GM23338 (cell line): ENCODE results near the gene ANAPC7. TPM values are rescaled to one million over a fixed set of nuclear protein-coding genes. Genes with fewer than 3 reads are reported as not detected.

ENCODE experiments used
- ATAC-seq: fragments of 200-7000 bp; cut with Tn5 transposase; 3 replicates; pipeline ENCODE4 v1.9.1; 2020
- DNase-seq: peaks from one replicate; pipeline ENCODE4 v3.0.0-alpha.2; 2015; ENCODE audit warnings: low spot score
- H2AFZ ChIP-seq: fragments of 200-600 bp; sonication (generic); 2 replicates; pipeline ENCODE4 v1.8.0; 2016; ENCODE audit warnings: antibody characterized with exemption, mild to moderate bottlenecking, moderate library complexity
- H3F3A ChIP-seq: fragments of 200-600 bp; sonication (generic); replicated peaks from 2 replicates; pipeline ENCODE4 v1.8.0; 2017; ENCODE audit warnings: antibody characterized with exemption, mixed run types, low read depth
- H3K27ac ChIP-seq: fragments of 200-600 bp; sonication (generic); 2 replicates; pipeline ENCODE4 v1.6.1; 2016; ENCODE audit warnings: low read depth
- H3K27me3 ChIP-seq: fragments of 200-600 bp; sonication (generic); 2 replicates; pipeline ENCODE4 v1.8.0; 2016; ENCODE audit warnings: mild to moderate bottlenecking, mixed run types, moderate library complexity; ENCODE audit not compliant: insufficient read depth
- H3K36me3 ChIP-seq: fragments of 200-600 bp; sonication (generic); 2 replicates; pipeline ENCODE4 v1.8.0; 2016; ENCODE audit warnings: mild to moderate bottlenecking; ENCODE audit not compliant: insufficient read depth
- H3K4me1 ChIP-seq: fragments of 200-600 bp; sonication (generic); 2 replicates; pipeline ENCODE4 v1.8.0; 2016; ENCODE audit warnings: mild to moderate bottlenecking, moderate library complexity; ENCODE audit not compliant: insufficient read depth
- H3K4me2 ChIP-seq: fragments of 200-600 bp; sonication (generic); 2 replicates; pipeline ENCODE4 v1.7.1; 2017; ENCODE audit warnings: mixed run types
- H3K4me3 ChIP-seq: fragments of 200-600 bp; sonication (generic); 2 replicates; pipeline ENCODE4 v1.6.1; 2016; ENCODE audit warnings: mixed run types
- H3K79me2 ChIP-seq: fragments of 200-600 bp; sonication (generic); replicated peaks from 2 replicates; pipeline ENCODE4 v1.8.0; 2017; ENCODE audit warnings: mild to moderate bottlenecking; ENCODE audit not compliant: insufficient read depth
- H3K9me2 ChIP-seq: fragments of 200-600 bp; sonication (generic); 2 replicates; pipeline ENCODE4 v1.8.0; 2017; ENCODE audit not compliant: insufficient read depth
- H4K20me1 ChIP-seq: fragments of 200-600 bp; sonication (generic); replicated peaks from 2 replicates; pipeline ENCODE4 v1.8.0; 2017; ENCODE audit warnings: mild to moderate bottlenecking; ENCODE audit not compliant: insufficient read depth
- H3K27ac Mint-ChIP-seq: 2 replicates; pipeline ENCODE4 v1.8.0; 2020; ENCODE audit warnings: inconsistent platforms, mild to moderate bottlenecking, moderate library complexity, mixed read lengths
- H3K27me3 Mint-ChIP-seq: 3 replicates; pipeline ENCODE4 v1.8.0; 2022; ENCODE audit warnings: low read depth, mild to moderate bottlenecking, moderate library complexity, mixed read lengths, inconsistent platforms; ENCODE audit not compliant: insufficient read depth, poor library complexity
- H3K36me3 Mint-ChIP-seq: 3 replicates; pipeline ENCODE4 v1.8.0; 2021; ENCODE audit warnings: low read depth, mild to moderate bottlenecking, inconsistent platforms, moderate library complexity, mixed read lengths
- H3K4me1 Mint-ChIP-seq: 3 replicates; pipeline ENCODE4 v1.8.0; 2020; ENCODE audit warnings: mild to moderate bottlenecking, inconsistent platforms, mixed read lengths
- H3K4me3 Mint-ChIP-seq: 3 replicates; pipeline ENCODE4 v1.8.0; 2021; ENCODE audit warnings: moderate library complexity, mild to moderate bottlenecking, inconsistent platforms, mixed read lengths
- H3K9me3 Mint-ChIP-seq: 3 replicates; pipeline ENCODE4 v1.8.0; 2020; ENCODE audit warnings: moderate library complexity, mild to moderate bottlenecking, inconsistent platforms, mixed read lengths
- CREB1 ChIP-seq: fragments of 250-450 bp; sonication (Bioruptor Pico); IDR thresholded peaks from 2 replicates; pipeline ENCODE4 v1.5.0; 2020; ENCODE audit warnings: low read depth, mild to moderate bottlenecking, moderate library complexity
- ETS1 ChIP-seq: IDR thresholded peaks from 2 replicates; pipeline ENCODE4 v1.6.1; 2016; ENCODE audit warnings: antibody characterized with exemption
- EZH2 ChIP-seq: fragments of 200-600 bp; sonication (generic); IDR thresholded peaks from one replicate; pipeline ENCODE4 v1.8.0; 2017; ENCODE audit warnings: antibody characterized with exemption, mild to moderate bottlenecking, low read depth; ENCODE audit not compliant: unreplicated experiment
- EZH2phosphoT487 ChIP-seq: fragments of 200-600 bp; sonication (generic); IDR thresholded peaks from one replicate; pipeline ENCODE4 v1.8.1; 2018; ENCODE audit warnings: antibody characterized with exemption; ENCODE audit not compliant: unreplicated experiment
- JUNB ChIP-seq: IDR thresholded peaks from one replicate; pipeline ENCODE4 v1.6.1; 2016; ENCODE audit warnings: antibody characterized with exemption; ENCODE audit not compliant: unreplicated experiment
- NANOG ChIP-seq: IDR thresholded peaks from 2 replicates; pipeline ENCODE4 v1.6.1; 2016; ENCODE audit warnings: antibody characterized with exemption, borderline replicate concordance
- POLR2AphosphoS5 ChIP-seq: IDR thresholded peaks from 2 replicates; pipeline ENCODE4 v1.6.1; 2016; ENCODE audit warnings: antibody characterized with exemption, low read depth
- REST ChIP-seq: IDR thresholded peaks from one replicate; pipeline ENCODE4 v1.6.1; 2018; ENCODE audit warnings: antibody characterized with exemption; ENCODE audit not compliant: unreplicated experiment
- STAT1 ChIP-seq: IDR thresholded peaks from one replicate; pipeline ENCODE4 v1.6.1; 2016; ENCODE audit warnings: antibody characterized with exemption; ENCODE audit not compliant: unreplicated experiment
- ZNF114 ChIP-seq: fragments of 250-450 bp; sonication (Bioruptor Pico); IDR thresholded peaks from 2 replicates; pipeline ENCODE4 v1.5.0; 2020; ENCODE audit warnings: mild to moderate bottlenecking, moderate library complexity
- ZNF331 ChIP-seq: fragments of 250-450 bp; sonication (Bioruptor Pico); IDR thresholded peaks from 2 replicates; pipeline ENCODE4 v1.5.0; 2020; ENCODE audit warnings: low read depth, mild to moderate bottlenecking, moderate library complexity
- polyA plus RNA-seq: library from polyadenylated mRNA; unstranded; fragments of >200 nt; fragmentation: Nextera tagmentation; extraction: Ambion mirVana; gene quantifications from 2 replicates; pipeline ENCODE4 v1.2.1, GENCODE V29; 2016
- total RNA-seq: library from RNA; depleted of rRNA; stranded (reverse); fragments of >200 nt; shearing (Covaris generic); gene quantifications from 2 replicates; pipeline ENCODE4 v1.2.3, GENCODE V29; 2014

ANAPC7 gene
- total and polyA plus RNA-seq, 2 experiments from 2014 or later, result 71.0 to 99.3 TPM

- TF ChIP-seq ETS1 (no peak), REST (no peak), EZH2 (no peak)
These were observed 18.2 kb upstream of the ANAPC7 start (continued) for GRCh38 chr12:110421701-110422100.

GRCh38 chr12:110421159-110421661, 17.7 kb upstream of the ANAPC7 start:
- no peak overlapping the region for H3K27ac Mint-ChIP-seq
- Histone ChIP-seq H3K4me2 (no peak overlapping the region), H3K4me3 (no peak overlapping the region), H3K79me2 (no peaks in the 10 kb centered on the region), H3K4me1 (peaks cover 4% of the 10 kb centered on the region; the same call in 1 of the 2 replicates), H3F3A (peaks cover 5% of the 10 kb centered on the region; the same call in 1 of the 2 replicates), H4K20me1 (no peaks in the 10 kb centered on the region), H3K27me3 (no peaks in the 10 kb centered on the region), H3K9me2 (no peaks in the 10 kb centered on the region), H3K27ac (no peak overlapping the region), H2AFZ (0 out of 2 replicates have a peak overlapping the region, but pooled peaks have one; percentile 40), H3K36me3 (no peaks in the 10 kb centered on the region)
- no peaks in the 10 kb centered on the region for H3K9me3 Mint-ChIP-seq
- no peaks in the 10 kb centered on the region for H3K36me3 Mint-ChIP-seq
- H3K4me3 Mint-ChIP-seq, result no peak overlapping the region
- ATAC-seq (no peak), DNase-seq (no peak)
- H3K27me3 Mint-ChIP-seq, result peaks cover 1% of the 10 kb centered on the region
- H3K4me1 Mint-ChIP-seq, result peaks cover 8% of the 10 kb centered on the region; the same call in 2 of the 3 replicates
- no peak for TF ChIP-seq JUNB
- no peak for TF ChIP-seq EZH2
- no peak for TF ChIP-seq EZH2phosphoT487
- no peak for TF ChIP-seq REST
- no peak for TF ChIP-seq ETS1
- TF ChIP-seq POLR2AphosphoS5, result no peak
- no peak for TF ChIP-seq NANOG
- TF ChIP-seq ZNF114, result no peak
- TF ChIP-seq STAT1, result no peak
- TF ChIP-seq CREB1 (CRISPR knock-in tag), result no peak
- no peak for TF ChIP-seq ZNF331 (CRISPR knock-in tag)
